Keratinocyte (primary cell): ENCODE data around the gene ATP8B1.

Experiments used
- EZH2 ChIP-seq: IDR thresholded peaks from one replicate; pipeline ENCODE4 v1.6.1; 2012; ENCODE audit warnings: inconsistent platforms, mild to moderate bottlenecking, low read length, moderate library complexity
- TF ChIP-seq, protein P1 (sequence below), 3 experiments: IDR thresholded peaks in 1 of 3; conservative IDR thresholded peaks in 1 of 3; optimal IDR thresholded peaks in 1 of 3; 2 replicates in 2 of 3; 3 replicates in 1 of 3; pipeline versions ENCODE3 to v1.5.1; 2011; ENCODE audit warnings: low read length in 3 of 3, mild to moderate bottlenecking in 3 of 3, moderate library complexity in 2 of 3, control low read depth in 1 of 3, inconsistent platforms in 1 of 3; ENCODE audit not compliant: insufficient read depth in 2 of 3; ENCODE audit errors: extremely low read depth in 1 of 3

DNA sequence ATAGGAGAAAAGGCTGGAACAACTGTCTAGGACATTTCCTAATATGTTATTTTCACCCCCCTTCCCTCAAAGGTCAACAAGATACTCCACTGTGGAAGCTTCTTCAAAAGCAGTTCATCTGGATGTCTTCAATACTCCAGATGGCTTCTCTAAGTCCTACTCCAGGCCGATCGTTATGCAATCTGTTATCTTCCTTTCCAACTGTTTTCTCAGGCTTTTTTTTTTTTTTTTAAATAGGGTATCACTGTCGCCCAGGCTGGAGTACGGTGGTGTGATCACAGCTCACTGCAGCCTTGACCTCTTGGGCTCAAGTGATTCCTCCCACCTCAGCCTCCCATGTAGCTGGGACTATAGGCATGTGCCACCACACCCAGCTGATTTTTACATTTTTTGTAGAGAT is 26.3 kb downstream of the ATP8B1 start:
- TF ChIP-seq, protein P1, sequence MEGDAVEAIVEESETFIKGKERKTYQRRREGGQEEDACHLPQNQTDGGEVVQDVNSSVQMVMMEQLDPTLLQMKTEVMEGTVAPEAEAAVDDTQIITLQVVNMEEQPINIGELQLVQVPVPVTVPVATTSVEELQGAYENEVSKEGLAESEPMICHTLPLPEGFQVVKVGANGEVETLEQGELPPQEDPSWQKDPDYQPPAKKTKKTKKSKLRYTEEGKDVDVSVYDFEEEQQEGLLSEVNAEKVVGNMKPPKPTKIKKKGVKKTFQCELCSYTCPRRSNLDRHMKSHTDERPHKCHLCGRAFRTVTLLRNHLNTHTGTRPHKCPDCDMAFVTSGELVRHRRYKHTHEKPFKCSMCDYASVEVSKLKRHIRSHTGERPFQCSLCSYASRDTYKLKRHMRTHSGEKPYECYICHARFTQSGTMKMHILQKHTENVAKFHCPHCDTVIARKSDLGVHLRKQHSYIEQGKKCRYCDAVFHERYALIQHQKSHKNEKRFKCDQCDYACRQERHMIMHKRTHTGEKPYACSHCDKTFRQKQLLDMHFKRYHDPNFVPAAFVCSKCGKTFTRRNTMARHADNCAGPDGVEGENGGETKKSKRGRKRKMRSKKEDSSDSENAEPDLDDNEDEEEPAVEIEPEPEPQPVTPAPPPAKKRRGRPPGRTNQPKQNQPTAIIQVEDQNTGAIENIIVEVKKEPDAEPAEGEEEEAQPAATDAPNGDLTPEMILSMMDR (optimal IDR thresholded peaks at IDR 0.05 in 1 of 3, IDR thresholded peaks at IDR 0.05 in 1 of 3, conservative IDR thresholded peaks at IDR 0.05 in 1 of 3; ENCODE audit: extremely low read depth in 1 of 3, insufficient read depth in 2 of 3, low read length in 3 of 3): no peak
- TF ChIP-seq EZH2: no peak
